ENCODE data around the gene NFYA.

- TF ChIP-seq EZH2 (IDR thresholded peaks at IDR 0.05) (no peak), POLR2AphosphoS5 (IDR thresholded peaks at IDR 0.05; ENCODE audit: borderline replicate concordance, low read depth, low read length) (no peak), FOXP2 (optimal IDR thresholded peaks at IDR 0.05; ENCODE audit: control extremely low read depth, extremely low read length, insufficient read depth) (no peak)
Measured at GRCh38 chr6:41079080-41079479, 6.3 kb downstream of the NFYA start.
